GM21526 (cell line): ENCODE results near the gene CCDC33.

Source experiments
- ATAC-seq: cut with Tn5 transposase; IDR thresholded peaks from one replicate; pipeline ENCODE4 v1.9.1; 2021; ENCODE audit warnings: moderate library complexity; ENCODE audit not compliant: unreplicated experiment, low FRiP score

CCDC33 gene

GRCh38 chr15:74227968-74228722 is 8.0 kb upstream of the CCDC33 start:
- no peak for ATAC-seq

- ATAC-seq = no peak
These were observed 7.4 kb upstream of the CCDC33 start for GRCh38 chr15:74228723-74229081.

GRCh38 chr15:74229686-74230085 is 6.4 kb upstream of the CCDC33 start:
- no peak for ATAC-seq

GRCh38 chr15:74231475-74231874 is 4.7 kb upstream of the CCDC33 start:
- no peak for ATAC-seq

GRCh38 chr15:74233373-74233772 is 2.8 kb upstream of the CCDC33 start:
- no peak for ATAC-seq

- ATAC-seq = no peak
These were observed 2.1 kb upstream of the CCDC33 start for GRCh38 chr15:74233851-74234597.

- no peak for ATAC-seq
These were observed 1.6 kb upstream of the CCDC33 start for GRCh38 chr15:74234598-74234875.

- ATAC-seq = no peak
These were observed 3.1 kb downstream of the CCDC33 start for GRCh38 chr15:74239051-74239705.

GRCh38 chr15:74240002-74240568 is 4.0 kb downstream of the CCDC33 start:
- no peak for ATAC-seq

GRCh38 chr15:74240897-74241614 is 4.9 kb downstream of the CCDC33 start:
- ATAC-seq = no peak

- ATAC-seq = no peak
These were observed 6.5 kb downstream of the CCDC33 start for GRCh38 chr15:74242441-74243185.

GRCh38 chr15:74243431-74243830 is 7.3 kb downstream of the CCDC33 start:
- ATAC-seq = no peak

- no peak for ATAC-seq
These were observed 8.8 kb downstream of the CCDC33 start for GRCh38 chr15:74244822-74245341.

- ATAC-seq = no peak
These were observed 9.3 kb downstream of the CCDC33 start for GRCh38 chr15:74245342-74245931.

GRCh38 chr15:74250266-74250665 is 14.1 kb downstream of the CCDC33 start:
- no peak for ATAC-seq

- ATAC-seq = no peak
These were observed 15.1 kb downstream of the CCDC33 start for GRCh38 chr15:74251131-74251811.

- no peak for ATAC-seq
These were observed 16.2 kb downstream of the CCDC33 start for GRCh38 chr15:74252291-74252690.

- no peak for ATAC-seq
These were observed 16.6 kb downstream of the CCDC33 start for GRCh38 chr15:74252721-74253120.
